H1 (cell line): ENCODE data around the gene WNK4. TPM values are rescaled to one million over a fixed set of nuclear protein-coding genes. Genes with fewer than 3 reads are reported as not detected.

ENCODE experiments used
- CTCF ChIA-PET: fragments of 300-600 bp; sonication (Branson Sonifier 250); formaldehyde crosslinking; loops from one replicate; lab custom pipeline; 2021; ENCODE audit not compliant: partially characterized antibody; lab: Charles Lee
- POLR2A ChIA-PET: fragments of 300-600 bp; sonication (Branson Sonifier 250); formaldehyde crosslinking; loops from one replicate; lab custom pipeline; 2021; ENCODE audit warnings: inconsistent platforms; ENCODE audit not compliant: partially characterized antibody; lab: Charles Lee
- DNase-seq, 2 experiments: peaks; one replicate each; pipeline versions ENCODE4 v3.0.0 to v3.0.0-alpha.2; 2010 to 2022; ENCODE audit warnings: low spot score in 2 of 2, low read depth in 1 of 2, mixed read lengths in 1 of 2
- FAIRE-seq: peaks from 2 replicates; lab custom pipeline; 2011; peaks lifted over from hg19 to GRCh38; lab: Jason Lieb, UNC
- H2AFZ ChIP-seq: 2 replicates; pipeline ENCODE4 v1.8.1; 2012; ENCODE audit warnings: low read length, inconsistent platforms
- H2AK5ac ChIP-seq: 2 replicates; pipeline ENCODE4 v1.6.1; 2013; ENCODE audit warnings: low read depth, low read length
- H2BK120ac ChIP-seq: replicated peaks from 2 replicates; pipeline ENCODE3; 2013; ENCODE audit warnings: low read depth, low read length, inconsistent platforms
- H2BK12ac ChIP-seq: 2 replicates; pipeline ENCODE4 v1.6.1; 2013; ENCODE audit warnings: low read depth, low read length
- H2BK15ac ChIP-seq: 2 replicates; pipeline ENCODE4 v1.6.1; 2013; ENCODE audit warnings: low read length
- H2BK20ac ChIP-seq: 2 replicates; pipeline ENCODE4 v1.6.1; 2013; ENCODE audit warnings: low read length
- H2BK5ac ChIP-seq: 2 replicates; pipeline ENCODE4 v1.6.1; 2013; ENCODE audit warnings: low read depth, low read length
- H3K14ac ChIP-seq: 2 replicates; pipeline ENCODE4 v1.6.1; 2013; ENCODE audit warnings: inconsistent platforms; ENCODE audit not compliant: insufficient read length
- H3K18ac ChIP-seq: 2 replicates; pipeline ENCODE4 v1.6.1; 2013; ENCODE audit warnings: low read length; ENCODE audit errors: extremely low read depth
- H3K23ac ChIP-seq: 2 replicates; pipeline ENCODE4 v1.6.1; 2013; ENCODE audit warnings: inconsistent platforms; ENCODE audit not compliant: insufficient read length
- H3K23me2 ChIP-seq: 2 replicates; pipeline ENCODE4 v1.6.1; 2013; ENCODE audit warnings: low read depth, low read length
- H3K27ac ChIP-seq: 2 replicates; pipeline ENCODE4 v1.6.1; 2011; ENCODE audit warnings: low read depth, low read length, inconsistent platforms
- H3K27me3 ChIP-seq, 4 experiments: replicated peaks in 1 of 4; 1 replicate in 1 of 4; 2 replicates in 3 of 4; pipeline versions ENCODE4 v1.6.1 to v1.8.1; 2011 to 2013; ENCODE audit warnings: low read length in 3 of 4, mild to moderate bottlenecking in 3 of 4, inconsistent platforms in 2 of 4, mixed read lengths in 2 of 4, moderate library complexity in 1 of 4; ENCODE audit not compliant: control insufficient read depth in 3 of 4, insufficient read depth in 3 of 4; ENCODE audit errors: extremely low read depth in 1 of 4
- H3K36me3 ChIP-seq, 4 experiments: 2 replicates each; pipeline versions ENCODE4 v1.6.1 to v1.8.1; 2011 to 2013; ENCODE audit warnings: mild to moderate bottlenecking in 4 of 4, low read length in 3 of 4, moderate library complexity in 2 of 4, control low read depth in 1 of 4, inconsistent platforms in 1 of 4; ENCODE audit not compliant: insufficient read depth in 4 of 4, control insufficient read depth in 2 of 4
- H3K4ac ChIP-seq: replicated peaks from 2 replicates; pipeline ENCODE3; 2013; ENCODE audit warnings: low read length, low read depth, mixed read lengths, inconsistent platforms; ENCODE audit not compliant: insufficient read length
- H3K4me1 ChIP-seq, 4 experiments: replicated peaks in 1 of 4; 1 replicate in 1 of 4; 2 replicates in 3 of 4; pipeline versions ENCODE4 v1.6.1 to v1.8.1; 2011 to 2013; ENCODE audit warnings: low read length in 3 of 4, inconsistent platforms in 2 of 4, mixed read lengths in 1 of 4; ENCODE audit not compliant: insufficient read depth in 4 of 4, control insufficient read depth in 3 of 4
- H3K4me2 ChIP-seq, 2 experiments: 2 replicates each; pipeline versions ENCODE4 v1.6.1 to v1.8.1; 2011 to 2013; ENCODE audit warnings: low read depth in 2 of 2, low read length in 2 of 2, control low read depth in 1 of 2, inconsistent platforms in 1 of 2, mild to moderate bottlenecking in 1 of 2; ENCODE audit not compliant: insufficient read depth in 1 of 2
- H3K4me3 ChIP-seq, 4 experiments: fragments of 200-600, 300-600 bp in 1 of 4; sonication (generic), shearing (Covaris generic), sonication (Bioruptor Twin) in 1 of 4; 2 replicates each; pipeline versions ENCODE4 v1.5.1 to v1.8.1; 2011 to 2016; ENCODE audit warnings: low read length in 4 of 4, low read depth in 3 of 4, control low read depth in 2 of 4, inconsistent platforms in 2 of 4, mild to moderate bottlenecking in 2 of 4, mixed read lengths in 1 of 4, moderate library complexity in 1 of 4; ENCODE audit not compliant: insufficient read depth in 2 of 4; ENCODE audit errors: extremely low read depth in 1 of 4
- H3K56ac ChIP-seq: replicated peaks from 2 replicates; pipeline ENCODE3; 2013; ENCODE audit warnings: low read depth, mild to moderate bottlenecking, mixed read lengths, low read length, inconsistent platforms; ENCODE audit not compliant: insufficient read length
- H3K79me1 ChIP-seq: 2 replicates; pipeline ENCODE4 v1.6.1; 2013; ENCODE audit warnings: low read depth, low read length, control low read depth
- H3K79me2 ChIP-seq, 2 experiments: 2 replicates each; pipeline versions ENCODE4 v1.6.1 to v1.8.1; 2012 to 2013; ENCODE audit warnings: low read length in 2 of 2, mild to moderate bottlenecking in 2 of 2, inconsistent platforms in 1 of 2; ENCODE audit not compliant: insufficient read depth in 2 of 2, control insufficient read depth in 1 of 2
- H3K9ac ChIP-seq, 4 experiments: replicated peaks in 1 of 4; 1 replicate in 1 of 4; 2 replicates in 3 of 4; pipeline versions ENCODE4 v1.6.1 to v1.8.1; 2011 to 2013; ENCODE audit warnings: low read depth in 3 of 4, low read length in 3 of 4, control low read depth in 2 of 4, mild to moderate bottlenecking in 2 of 4, moderate library complexity in 2 of 4, inconsistent platforms in 1 of 4; ENCODE audit errors: extremely low read depth in 1 of 4
- H3K9me3 ChIP-seq, 2 experiments: 2 replicates each; pipeline versions ENCODE4 v1.6.1 to v1.8.1; 2012 to 2013; ENCODE audit warnings: mild to moderate bottlenecking in 2 of 2, moderate library complexity in 2 of 2, control low read depth in 1 of 2, inconsistent platforms in 1 of 2, low read depth in 1 of 2, low read length in 1 of 2, mixed read lengths in 1 of 2; ENCODE audit not compliant: insufficient read depth in 2 of 2
- H4K20me1 ChIP-seq, 2 experiments: replicated peaks in 1 of 2; 2 replicates each; pipeline versions ENCODE3 to v1.8.1; 2011 to 2013; ENCODE audit warnings: inconsistent platforms in 2 of 2, low read length in 2 of 2, mild to moderate bottlenecking in 1 of 2; ENCODE audit not compliant: insufficient read depth in 2 of 2, control insufficient read depth in 1 of 2
- H4K5ac ChIP-seq: 2 replicates; pipeline ENCODE4 v1.6.1; 2013; ENCODE audit warnings: low read length, low read depth, mixed read lengths, inconsistent platforms; ENCODE audit not compliant: insufficient read length
- H4K8ac ChIP-seq: 2 replicates; pipeline ENCODE4 v1.8.0; 2013; ENCODE audit warnings: mild to moderate bottlenecking, moderate library complexity, low read length, inconsistent platforms; ENCODE audit not compliant: insufficient read depth; ENCODE audit errors: extremely low read depth
- H4K91ac ChIP-seq: replicated peaks from 2 replicates; pipeline ENCODE3; 2013; ENCODE audit warnings: low read length, mixed read lengths, inconsistent platforms; ENCODE audit not compliant: insufficient read length
- HDAC6 ChIP-seq: IDR thresholded peaks from one replicate; pipeline ENCODE4 v1.7.1; 2012; ENCODE audit warnings: low read depth, mild to moderate bottlenecking, inconsistent platforms, low read length, moderate library complexity
- SIRT6 ChIP-seq: IDR thresholded peaks from one replicate; pipeline ENCODE4 v1.7.1; 2012; ENCODE audit warnings: low read length, inconsistent platforms
- WGBS, 2 experiments: shearing (Covaris generic) in 1 of 2; methylation state at CpG; one replicate each; pipeline versions ENCODE4 v1.1.6 to v1.1.7; 2013 to 2015; ENCODE audit warnings: low lambda C conversion rate in 2 of 2, mixed read lengths in 2 of 2, inconsistent platforms in 1 of 2, low coverage in 1 of 2, missing lambda C conversion rate in 1 of 2; ENCODE audit not compliant: insufficient replicate concordance in 2 of 2, insufficient coverage in 1 of 2, insufficient read length in 1 of 2; ENCODE audit errors: extremely low coverage in 1 of 2, missing lambda C conversion rate in 1 of 2; 5-methylcytosine and 5-hydroxymethylcytosine counted together
- polyA plus RNA-seq, 7 experiments: library from polyadenylated mRNA; depleted of rRNA in 3 of 7; stranded (reverse) in 5 of 7; unstranded in 2 of 7; fragments of >200 nt in 5 of 7; fragments of 200-250 nt in 2 of 7; gene quantifications; 1 replicate in 5 of 7; 2 replicates in 1 of 7; 4 replicates in 1 of 7; pipeline versions ENCODE4 v1.2.1 to v1.2.3, GENCODE V29; 2011 to 2013; ENCODE audit warnings: missing spikeins in 2 of 7, mixed read lengths in 2 of 7
- total RNA-seq: library from RNA; stranded (reverse); fragmentation: NEBNext Ultra II Directional; extraction: Animal tissue kit (Norgen Biotek cat#: 25700); gene quantifications from 2 replicates; pipeline ENCODE4 v1.2.1, GENCODE V29; 2021
- TF ChIP-seq, protein P1 (sequence below): IDR thresholded peaks from 2 replicates; pipeline ENCODE4 v1.6.1; 2011; ENCODE audit warnings: low read depth, mild to moderate bottlenecking, low read length; ENCODE audit not compliant: insufficient read depth

WNK4 gene
- total and polyA plus RNA-seq, 2 of the 8 experiments (the other 6 are each of a cell fraction or from before 2014, with no cell fraction given) = 0.21 to 1.7 TPM

DNA sequence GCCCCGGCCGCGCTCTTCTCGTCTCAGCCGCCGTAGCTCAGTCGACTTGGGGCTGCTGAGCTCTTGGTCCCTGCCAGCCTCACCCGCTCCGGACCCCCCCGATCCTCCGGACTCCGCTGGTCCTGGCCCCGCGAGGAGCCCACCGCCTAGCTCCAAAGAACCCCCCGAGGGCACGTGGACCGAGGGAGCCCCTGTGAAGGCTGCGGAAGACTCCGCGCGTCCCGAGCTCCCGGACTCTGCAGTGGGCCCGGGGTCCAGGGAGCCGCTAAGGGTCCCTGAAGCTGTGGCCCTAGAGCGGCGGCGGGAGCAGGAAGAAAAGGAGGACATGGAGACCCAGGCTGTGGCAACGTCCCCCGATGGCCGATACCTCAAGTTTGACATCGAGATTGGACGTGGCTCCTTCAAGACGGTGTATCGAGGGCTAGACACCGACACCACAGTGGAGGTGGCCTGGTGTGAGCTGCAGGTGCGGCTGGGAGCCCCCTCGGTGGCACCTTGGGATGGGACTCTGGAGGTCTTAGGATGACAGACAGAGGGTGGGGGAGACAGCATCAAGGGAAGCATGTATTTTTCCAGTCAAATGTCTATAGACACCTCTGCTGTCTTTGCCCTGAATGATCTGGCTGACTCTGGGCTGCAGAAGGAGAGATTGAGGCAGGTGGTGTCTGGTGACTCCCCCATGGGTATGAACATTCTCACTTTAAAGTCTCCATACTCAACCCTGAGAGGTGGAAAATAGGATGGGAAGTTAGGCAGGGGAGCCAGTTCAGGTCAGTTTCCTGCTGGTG is 635 bp downstream of the WNK4 start:
- CTCF ChIA-PET = interaction anchor here (0.6 to 2.1 kb wide), 5 partner anchors 17 to 217 kb away, joined by 3 to 5 read pairs (median 3); partner anchors contain the start of genes CNTD1, COA3 and RPL27
- Histone ChIP-seq H3K9ac (peak overlapping the region in 2 of 4 experiments; percentile 34 to 43; a peak in 5 of 7 replicates), H3K23me2 (peaks cover 11% of the 10 kb centered on the region), H3K4me2 (peak overlapping the region; percentile 92 to 99), H3K56ac (no peak overlapping the region), H3K4me1 (peaks cover 0 to 14% (median 8%) of the 10 kb centered on the region in 4 experiments; a peak in 6 of 7 replicates), H2BK15ac (no peak overlapping the region; the same call in 1 of the 2 replicates), H2BK120ac (no peak overlapping the region), H2BK5ac (0 out of 2 replicates have a peak overlapping the region, but pooled peaks have one; percentile 30), H3K36me3 (peaks cover 6 to 14% (median 10%) of the 10 kb centered on the region in 4 experiments; a peak in 6 of 8 replicates), H4K91ac (no peak overlapping the region), H4K20me1 (no peaks in the 10 kb centered on the region), H3K79me1 (no peaks in the 10 kb centered on the region), H3K27ac (no peak overlapping the region), H3K14ac (no peak overlapping the region), H3K9me3 (no peaks in the 10 kb centered on the region), H3K4ac (no peak overlapping the region), H2AK5ac (no peak overlapping the region), H3K4me3 (peak overlapping the region; percentile 38 to 76 (median 54)), H4K5ac (no peak overlapping the region), H2BK20ac (no peak overlapping the region), H2BK12ac (no peak overlapping the region; the same call in 1 of the 2 replicates), H2AFZ (no peak overlapping the region), H3K27me3 (peaks cover 6 to 23% (median 19%) of the 10 kb centered on the region in 4 experiments), H3K79me2 (no peaks in the 10 kb centered on the region), H3K23ac (no peak overlapping the region), H3K18ac (no peak overlapping the region; the same call in 1 of the 2 replicates), H4K8ac (peak overlapping the region; percentile 80)
- POLR2A ChIA-PET = interaction anchor here (0.6 to 3.8 kb wide), 12 partner anchors 8 to 203 kb away, joined by 3 to 17 read pairs (median 5); partner anchors contain the start of genes CNTD1, COA3, PSMC3IP and RAMP2
- FAIRE-seq = no peak
- no peak for DNase-seq
- WGBS, 2 experiments = 28% methylated on average over 27 of the region's 39 CpGs; no CpG with 5 or more reads in 1 of the 2 experiments
- TF ChIP-seq SIRT6 (no peak), HDAC6 (no peak)
- TF ChIP-seq, protein P1, sequence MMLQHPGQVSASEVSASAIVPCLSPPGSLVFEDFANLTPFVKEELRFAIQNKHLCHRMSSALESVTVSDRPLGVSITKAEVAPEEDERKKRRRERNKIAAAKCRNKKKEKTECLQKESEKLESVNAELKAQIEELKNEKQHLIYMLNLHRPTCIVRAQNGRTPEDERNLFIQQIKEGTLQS = no peak
